Muscle layer of colon (tissue), 2 donors: ENCODE measurements around the gene PMFBP1.

Experiments
- H3K27ac ChIP-seq: one replicate; pipeline ENCODE4 v1.7.0; 2013; ENCODE audit warnings: low read depth, mild to moderate bottlenecking, low read length, moderate library complexity
- H3K27me3 ChIP-seq, 2 donors: one replicate each; pipeline ENCODE4 v1.7.0; 2013; ENCODE audit warnings: low read length in 2 of 2, mild to moderate bottlenecking in 2 of 2; ENCODE audit not compliant: insufficient read depth in 2 of 2, control insufficient read depth in 1 of 2
- H3K36me3 ChIP-seq: one replicate; pipeline ENCODE4 v1.7.0; 2013; ENCODE audit warnings: mild to moderate bottlenecking, low read length; ENCODE audit not compliant: insufficient read depth
- H3K4me1 ChIP-seq: one replicate; pipeline ENCODE4 v1.7.0; 2013; ENCODE audit warnings: mild to moderate bottlenecking, low read length; ENCODE audit not compliant: insufficient read depth
- H3K4me3 ChIP-seq, 2 donors: one replicate each; pipeline ENCODE4 v1.7.0; 2013; ENCODE audit warnings: low read length in 2 of 2, low read depth in 1 of 2, mild to moderate bottlenecking in 1 of 2, moderate library complexity in 1 of 2
- H3K9ac ChIP-seq: one replicate; pipeline ENCODE4 v1.7.0; 2013; ENCODE audit warnings: low read length
- H3K9me3 ChIP-seq: one replicate; pipeline ENCODE4 v1.7.0; 2013; ENCODE audit warnings: mild to moderate bottlenecking, low read length
- donor health status: abdominal sarcoma.
- donor health status: Adenocarcinoma of cecum.

PMFBP1 gene

GRCh38 chr16:72182976-72183375 is 11.0 kb upstream of the PMFBP1 start:
- Histone ChIP-seq H3K9ac (no peak overlapping the region), H3K9me3 (no peaks in the 10 kb centered on the region), H3K27ac (no peak overlapping the region), H3K4me3 (no peak overlapping the region), H3K36me3 (no peaks in the 10 kb centered on the region), H3K27me3 (no peaks in the 10 kb centered on the region), H3K4me1 (no peaks in the 10 kb centered on the region)

- Histone ChIP-seq H3K27ac (no peak overlapping the region), H3K9ac (no peak overlapping the region), H3K27me3 (no peaks in the 10 kb centered on the region), H3K4me3 (no peak overlapping the region), H3K9me3 (no peaks in the 10 kb centered on the region), H3K36me3 (no peaks in the 10 kb centered on the region), H3K4me1 (no peaks in the 10 kb centered on the region)
These were observed 7.4 kb upstream of the PMFBP1 start for GRCh38 chr16:72179204-72179970.

- no peak overlapping the region for H3K4me3 ChIP-seq
- no peaks in the 10 kb centered on the region for H3K4me1 ChIP-seq
- no peak overlapping the region for H3K9ac ChIP-seq
- H3K27ac ChIP-seq = no peak overlapping the region
- H3K36me3 ChIP-seq = no peaks in the 10 kb centered on the region
- H3K9me3 ChIP-seq = no peaks in the 10 kb centered on the region
- no peaks in the 10 kb centered on the region for H3K27me3 ChIP-seq
These were observed 2.8 kb upstream of the PMFBP1 start for GRCh38 chr16:72174726-72175125.

GRCh38 chr16:72173997-72174396 is 2.0 kb upstream of the PMFBP1 start:
- Histone ChIP-seq H3K9ac (no peak overlapping the region), H3K27ac (no peak overlapping the region), H3K4me1 (no peaks in the 10 kb centered on the region), H3K4me3 (no peak overlapping the region), H3K27me3 (no peaks in the 10 kb centered on the region), H3K36me3 (no peaks in the 10 kb centered on the region), H3K9me3 (no peaks in the 10 kb centered on the region)

GRCh38 chr16:72171236-72171635 is 719 bp downstream of the PMFBP1 start:
- no peaks in the 10 kb centered on the region for H3K27me3 ChIP-seq
- no peak overlapping the region for H3K9ac ChIP-seq
- no peaks in the 10 kb centered on the region for H3K9me3 ChIP-seq
- H3K4me3 ChIP-seq = no peak overlapping the region
- no peak overlapping the region for H3K27ac ChIP-seq
- H3K36me3 ChIP-seq = no peaks in the 10 kb centered on the region
- no peaks in the 10 kb centered on the region for H3K4me1 ChIP-seq

GRCh38 chr16:72169708-72170107 is 2.2 kb downstream of the PMFBP1 start:
- Histone ChIP-seq H3K4me1 (no peaks in the 10 kb centered on the region), H3K9me3 (no peaks in the 10 kb centered on the region), H3K27ac (no peak overlapping the region), H3K4me3 (no peak overlapping the region), H3K27me3 (no peaks in the 10 kb centered on the region), H3K9ac (no peak overlapping the region), H3K36me3 (no peaks in the 10 kb centered on the region)

GRCh38 chr16:72168365-72168764 is 3.6 kb downstream of the PMFBP1 start:
- no peak overlapping the region for H3K27ac ChIP-seq
- H3K4me3 ChIP-seq = no peak overlapping the region
- no peaks in the 10 kb centered on the region for H3K27me3 ChIP-seq

GRCh38 chr16:72166954-72167561 is 4.9 kb downstream of the PMFBP1 start:
- Histone ChIP-seq H3K27me3 (no peaks in the 10 kb centered on the region), H3K4me3 (no peak overlapping the region), H3K27ac (no peak overlapping the region), H3K36me3 (no peaks in the 10 kb centered on the region), H3K9ac (no peak overlapping the region), H3K9me3 (no peaks in the 10 kb centered on the region), H3K4me1 (no peaks in the 10 kb centered on the region)

More at GRCh38 chr16:72168365-72168764, 3.6 kb downstream of the PMFBP1 start:
- Histone ChIP-seq H3K36me3 (no peaks in the 10 kb centered on the region), H3K9ac (no peak overlapping the region), H3K4me1 (no peaks in the 10 kb centered on the region), H3K9me3 (no peaks in the 10 kb centered on the region)

- Histone ChIP-seq H3K4me1 (no peaks in the 10 kb centered on the region), H3K36me3 (no peaks in the 10 kb centered on the region), H3K9ac (no peak overlapping the region), H3K27ac (no peak overlapping the region), H3K27me3 (no peaks in the 10 kb centered on the region), H3K4me3 (no peak overlapping the region), H3K9me3 (no peaks in the 10 kb centered on the region)
These were observed 5.8 kb downstream of the PMFBP1 start for GRCh38 chr16:72166151-72166550.

GRCh38 chr16:72164691-72165090 is 7.3 kb downstream of the PMFBP1 start:
- H3K9me3 ChIP-seq = no peaks in the 10 kb centered on the region
- no peak overlapping the region for H3K4me3 ChIP-seq
- H3K27me3 ChIP-seq = no peaks in the 10 kb centered on the region
- no peak overlapping the region for H3K27ac ChIP-seq
- H3K9ac ChIP-seq = no peak overlapping the region
- no peaks in the 10 kb centered on the region for H3K36me3 ChIP-seq
- no peaks in the 10 kb centered on the region for H3K4me1 ChIP-seq

- Histone ChIP-seq H3K27ac (no peak overlapping the region), H3K9me3 (no peaks in the 10 kb centered on the region), H3K4me3 (no peak overlapping the region), H3K9ac (no peak overlapping the region), H3K4me1 (no peaks in the 10 kb centered on the region), H3K36me3 (no peaks in the 10 kb centered on the region), H3K27me3 (no peaks in the 10 kb centered on the region)
These were observed 9.8 kb downstream of the PMFBP1 start for GRCh38 chr16:72162105-72162692.
